Smooth muscle cell (in vitro differentiated cells): ENCODE data around the gene MPRIP. TPM values are rescaled to one million over a fixed set of nuclear protein-coding genes. Genes with fewer than 3 reads are reported as not detected.

ENCODE experiments used
- DNase-seq: peaks from one replicate; lab custom pipeline; 2025; ENCODE audit not compliant: unreplicated experiment; lab: John Stamatoyannopoulos, UW
- H2AFZ ChIP-seq: fragments of 200-600 bp; sonication (generic); 2 replicates; pipeline ENCODE4 v1.6.0; 2016; ENCODE audit warnings: antibody characterized with exemption, low read depth, mild to moderate bottlenecking
- H3F3A ChIP-seq: fragments of 200-600 bp; sonication (generic); 2 replicates; pipeline ENCODE4 v1.6.0; 2017; ENCODE audit warnings: antibody characterized with exemption, low read depth
- H3K27ac ChIP-seq: fragments of 200-600 bp; sonication (generic); 2 replicates; pipeline ENCODE4 v1.5.1; 2016; ENCODE audit warnings: low read depth, mild to moderate bottlenecking
- H3K27me3 ChIP-seq: fragments of 200-600 bp; sonication (generic); 2 replicates; pipeline ENCODE4 v1.6.1; 2016; ENCODE audit warnings: low read depth, mild to moderate bottlenecking
- H3K36me3 ChIP-seq: fragments of 200-600 bp; sonication (generic); 2 replicates; pipeline ENCODE4 v1.5.1; 2016; ENCODE audit warnings: low read depth
- H3K4me1 ChIP-seq: fragments of 200-600 bp; sonication (generic); 2 replicates; pipeline ENCODE4 v1.5.1; 2016; ENCODE audit warnings: low read depth
- H3K4me2 ChIP-seq: fragments of 200-600 bp; sonication (generic); 2 replicates; pipeline ENCODE4 v1.6.0; 2016; ENCODE audit warnings: mild to moderate bottlenecking
- H3K4me3 ChIP-seq: fragments of 200-600 bp; sonication (generic); 2 replicates; pipeline ENCODE4 v1.5.1; 2016; ENCODE audit warnings: mild to moderate bottlenecking
- H3K79me2 ChIP-seq: fragments of 200-600 bp; sonication (generic); 2 replicates; pipeline ENCODE4 v1.6.0; 2016; ENCODE audit warnings: low read depth, mild to moderate bottlenecking
- H3K9ac ChIP-seq: fragments of 200-600 bp; sonication (generic); 2 replicates; pipeline ENCODE4 v1.6.0; 2016; ENCODE audit warnings: low read depth
- H3K9me3 ChIP-seq: fragments of 200-600 bp; sonication (generic); replicated peaks from 2 replicates; pipeline ENCODE4 v1.5.1; 2016; ENCODE audit warnings: low read depth
- H4K20me1 ChIP-seq: fragments of 200-600 bp; sonication (generic); 2 replicates; pipeline ENCODE4 v1.6.0; 2016; ENCODE audit warnings: low read depth
- CTCF ChIP-seq: fragments of 200-600 bp; sonication (generic); IDR thresholded peaks from 2 replicates; pipeline ENCODE4 v1.5.1; 2017; ENCODE audit warnings: borderline replicate concordance, mild to moderate bottlenecking, antibody characterized with exemption; ENCODE audit not compliant: insufficient read depth, poor library complexity, severe bottlenecking
- WGBS: methylation state at CpG from one replicate; pipeline ENCODE4 v1.1.7; 2016; ENCODE audit warnings: low lambda C conversion rate; 5-methylcytosine and 5-hydroxymethylcytosine counted together
- polyA plus RNA-seq: library from polyadenylated mRNA; unstranded; fragments of >200 nt; fragmentation: Nextera tagmentation; extraction: Ambion mirVana; gene quantifications from 2 replicates; pipeline ENCODE4 v1.2.1, GENCODE V29; 2016
- total RNA-seq: library from RNA; depleted of rRNA; stranded (reverse); fragments of >200 nt; gene quantifications from 2 replicates; pipeline ENCODE4 v1.2.3, GENCODE V29; 2014

The MPRIP gene
- total and polyA plus RNA-seq, 2 experiments from 2014 or later: 58.8 to 69.3 TPM

- Histone ChIP-seq H3K27ac (peak overlapping the region; percentile 79), H3K27me3 (no peaks in the 10 kb centered on the region), H3K4me1 (peaks cover 14% of the 10 kb centered on the region), H2AFZ (peak overlapping the region; percentile 5), H3F3A (peaks cover 6% of the 10 kb centered on the region), H3K9me3 (no peaks in the 10 kb centered on the region), H3K4me2 (peak overlapping the region; percentile 82), H3K4me3 (peak overlapping the region; percentile 47), H3K79me2 (peaks cover 34% of the 10 kb centered on the region), H3K9ac (peak overlapping the region; percentile 32), H4K20me1 (peaks cover 40% of the 10 kb centered on the region), H3K36me3 (no peaks in the 10 kb centered on the region)
- TF ChIP-seq CTCF: no peak
- 6% methylated on average over 22 of the region's 44 CpGs for WGBS
- peak; percentile 86 for DNase-seq
These were observed 480 bp upstream of the MPRIP start for GRCh38 chr17:17041571-17042383.

- Histone ChIP-seq H3K36me3 (no peaks in the 10 kb centered on the region), H3K4me2 (peak overlapping the region; percentile 89), H3K4me3 (peak overlapping the region; percentile 85), H3F3A (peaks cover 6% of the 10 kb centered on the region), H3K27ac (peak overlapping the region; percentile 96), H3K79me2 (peaks cover 46% of the 10 kb centered on the region), H3K27me3 (no peaks in the 10 kb centered on the region), H4K20me1 (peaks cover 52% of the 10 kb centered on the region), H3K9me3 (no peaks in the 10 kb centered on the region), H3K9ac (peak overlapping the region; percentile 94), H3K4me1 (peaks cover 14% of the 10 kb centered on the region), H2AFZ (no peak overlapping the region)
- WGBS: under 1% methylated on average over 34 of the region's 37 CpGs
- no peak for TF ChIP-seq CTCF
- DNase-seq: no peak
These were observed 699 bp downstream of the MPRIP start for GRCh38 chr17:17042851-17043460.

- no peaks in the 10 kb centered on the region for H3K9me3 ChIP-seq
- no peaks in the 10 kb centered on the region for H3K36me3 ChIP-seq
- H3K4me1 ChIP-seq: peaks cover 14% of the 10 kb centered on the region
- H3K9ac ChIP-seq: peak overlapping the region; percentile 94
- TF ChIP-seq CTCF: no peak
- H3K4me3 ChIP-seq: peak overlapping the region; percentile 85
- peaks cover 59% of the 10 kb centered on the region for H4K20me1 ChIP-seq
- H3K79me2 ChIP-seq: peaks cover 53% of the 10 kb centered on the region
- no peaks in the 10 kb centered on the region for H3K27me3 ChIP-seq
- H3K27ac ChIP-seq: peak overlapping the region; percentile 96
- H3F3A ChIP-seq: peaks cover 6% of the 10 kb centered on the region
- DNase-seq: no peak
- 5% methylated on average over 18 of the region's 19 CpGs for WGBS
- no peak overlapping the region for H2AFZ ChIP-seq
- H3K4me2 ChIP-seq: peak overlapping the region; percentile 89
These were observed 1.4 kb downstream of the MPRIP start for GRCh38 chr17:17043461-17044271.
